GM06990 (cell line): ENCODE results near the gene ABHD17A.
"Not testable (repeated sequence)": the region's sequence is repeated elsewhere in the genome, so short reads cannot be mapped to it uniquely, and the experiment has no call there.

Experiments used
- DNase-seq: peaks from one replicate; pipeline ENCODE4 v3.0.0-alpha.2; 2011; ENCODE audit not compliant: insufficient read length; ENCODE audit errors: extremely low read depth
- H3K27me3 ChIP-seq: replicated peaks from 2 replicates; pipeline ENCODE4 v1.6.0; 2011; ENCODE audit warnings: low read length; ENCODE audit not compliant: control insufficient read depth, insufficient read depth
- H3K36me3 ChIP-seq: 2 replicates; pipeline ENCODE4 v1.5.1; 2011; ENCODE audit warnings: low read length; ENCODE audit not compliant: control insufficient read depth, insufficient read depth
- H3K4me3 ChIP-seq: replicated peaks from 2 replicates; pipeline ENCODE4 v1.5.1; 2011; ENCODE audit warnings: low read depth, mild to moderate bottlenecking, control low read depth, low read length
- TF ChIP-seq, protein P1 (sequence below): IDR thresholded peaks from 2 replicates; pipeline ENCODE4 v1.5.1; 2011; ENCODE audit warnings: low read length, control low read depth, mild to moderate bottlenecking, inconsistent platforms; ENCODE audit not compliant: insufficient read depth, poor library complexity, severe bottlenecking

The ABHD17A gene

GRCh38 chr19:1875646-1876495 is 9.4 kb downstream of the ABHD17A start:
- TF ChIP-seq, protein P1, sequence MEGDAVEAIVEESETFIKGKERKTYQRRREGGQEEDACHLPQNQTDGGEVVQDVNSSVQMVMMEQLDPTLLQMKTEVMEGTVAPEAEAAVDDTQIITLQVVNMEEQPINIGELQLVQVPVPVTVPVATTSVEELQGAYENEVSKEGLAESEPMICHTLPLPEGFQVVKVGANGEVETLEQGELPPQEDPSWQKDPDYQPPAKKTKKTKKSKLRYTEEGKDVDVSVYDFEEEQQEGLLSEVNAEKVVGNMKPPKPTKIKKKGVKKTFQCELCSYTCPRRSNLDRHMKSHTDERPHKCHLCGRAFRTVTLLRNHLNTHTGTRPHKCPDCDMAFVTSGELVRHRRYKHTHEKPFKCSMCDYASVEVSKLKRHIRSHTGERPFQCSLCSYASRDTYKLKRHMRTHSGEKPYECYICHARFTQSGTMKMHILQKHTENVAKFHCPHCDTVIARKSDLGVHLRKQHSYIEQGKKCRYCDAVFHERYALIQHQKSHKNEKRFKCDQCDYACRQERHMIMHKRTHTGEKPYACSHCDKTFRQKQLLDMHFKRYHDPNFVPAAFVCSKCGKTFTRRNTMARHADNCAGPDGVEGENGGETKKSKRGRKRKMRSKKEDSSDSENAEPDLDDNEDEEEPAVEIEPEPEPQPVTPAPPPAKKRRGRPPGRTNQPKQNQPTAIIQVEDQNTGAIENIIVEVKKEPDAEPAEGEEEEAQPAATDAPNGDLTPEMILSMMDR = peak; percentile 35
- Histone ChIP-seq H3K27me3 (no peaks in the 10 kb centered on the region), H3K4me3 (peak overlapping the region; percentile 85), H3K36me3 (peaks cover 14% of the 10 kb centered on the region)
- DNase-seq = peak; percentile 89

DNA sequence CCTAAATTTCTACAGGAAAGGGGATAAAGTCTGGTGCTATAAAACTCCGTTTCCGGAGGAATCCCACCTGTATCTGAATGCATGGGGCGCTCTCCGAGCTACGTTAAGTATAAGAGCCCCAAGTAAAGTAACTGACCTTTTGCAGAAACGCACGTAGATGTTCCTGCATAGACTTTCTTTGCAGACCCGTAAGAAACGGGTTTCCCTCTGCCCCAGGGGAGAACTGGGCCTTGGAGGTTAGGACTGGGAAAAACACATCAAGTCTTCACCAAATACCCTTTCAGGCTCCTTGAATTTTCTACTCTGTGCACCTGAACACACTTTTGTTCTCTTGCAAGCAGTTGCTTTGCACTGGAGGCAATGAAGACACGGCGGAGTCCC is 10.0 kb downstream of the ABHD17A start:
- Histone ChIP-seq H3K36me3 (peaks cover 12% of the 10 kb centered on the region), H3K4me3 (peak overlapping the region; percentile 85)
- DNase-seq, H3K27me3 ChIP-seq: not testable (repeated sequence)

- Histone ChIP-seq H3K36me3 (peaks cover 12% of the 10 kb centered on the region), H3K27me3 (no peaks in the 10 kb centered on the region), H3K4me3 (peak overlapping the region; percentile 85)
- DNase-seq = no peak
- TF ChIP-seq, protein P1 = no peak
These were observed 10.6 kb downstream of the ABHD17A start for GRCh38 chr19:1874554-1875185.

- Histone ChIP-seq H3K36me3 (peaks cover 12% of the 10 kb centered on the region), H3K4me3 (peak overlapping the region; percentile 85), H3K27me3 (no peaks in the 10 kb centered on the region)
- TF ChIP-seq, protein P1 = no peak
- no peak for DNase-seq
These were observed 11.5 kb downstream of the ABHD17A start for GRCh38 chr19:1873524-1874473.

- TF ChIP-seq, protein P1 = no peak
- H3K36me3 ChIP-seq = peaks cover 12% of the 10 kb centered on the region
- no peak for DNase-seq
- no peaks in the 10 kb centered on the region for H3K27me3 ChIP-seq
- no peak overlapping the region for H3K4me3 ChIP-seq
These were observed 12.3 kb downstream of the ABHD17A start for GRCh38 chr19:1872807-1873523.
